ENCODE results near the gene HSPG2. TPM values are rescaled to one million over a fixed set of nuclear protein-coding genes. Genes with fewer than 3 reads are reported as not detected.

Gene HSPG2
- total RNA-seq, 4 donors from 2014 or later, result 75.7 to 239 (median 96.8) TPM

DNA sequence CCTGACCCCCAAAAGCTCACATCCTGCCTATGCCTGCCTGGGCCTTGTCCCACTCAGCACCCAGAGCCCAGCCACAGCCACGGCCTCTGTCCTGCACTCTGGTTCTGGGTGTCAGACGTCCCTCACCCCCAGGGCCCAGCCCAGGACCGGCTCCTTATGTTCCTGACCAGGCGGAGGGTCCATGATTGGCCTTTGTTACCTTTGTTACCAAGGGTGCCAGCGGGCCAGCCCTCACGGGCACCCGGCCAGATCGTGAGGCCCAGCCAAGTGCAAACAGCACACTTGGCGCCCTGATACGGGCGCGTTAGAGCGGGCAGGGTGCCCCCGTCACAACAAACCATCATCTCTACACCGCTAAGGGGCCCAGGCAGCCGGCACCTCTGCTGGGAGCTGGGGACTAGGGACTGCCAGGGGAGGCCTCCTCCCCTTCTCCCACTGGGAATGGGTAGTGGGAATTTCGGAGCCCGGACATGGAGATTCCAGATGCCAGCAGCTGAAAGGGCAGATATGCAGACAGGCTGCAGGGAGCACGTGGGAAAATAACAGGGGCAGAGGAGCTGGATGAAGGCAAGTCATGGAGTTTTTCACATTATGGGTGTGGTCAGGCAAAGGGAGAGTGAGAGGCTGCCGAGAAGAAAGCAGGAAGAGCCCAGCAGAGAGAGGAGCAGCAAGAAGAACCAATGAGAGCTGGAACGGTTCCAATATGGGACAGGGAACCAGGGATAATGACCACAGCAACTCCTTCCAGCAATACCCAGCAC is 22.1 kb downstream of the HSPG2 start:
- no peaks in the 10 kb centered on the region for H3K27me3 ChIP-seq
- intact Hi-C loops (cut with DNase I), result loop anchor here (5.0 kb wide), 1 partner anchor 37 kb away; no protein-coding TSS in a partner anchor
- peaks cover 58 to 63% of the 10 kb centered on the region in 2 donors for H3K4me1 ChIP-seq
- DNase-seq, result peak; percentile 78 to 79
- TF ChIP-seq POLR2A (IDR thresholded peaks at IDR 0.05), result no peak
- no peak for TF ChIP-seq CTCF (IDR thresholded peaks at IDR 0.05)
- peak overlapping the region; percentile 57 to 81 (median 58) for H3K27ac ChIP-seq
- no peaks in the 10 kb centered on the region for H3K9me3 ChIP-seq
- H3K36me3 ChIP-seq, result no peaks in the 10 kb centered on the region
- no peak overlapping the region for H3K4me3 ChIP-seq (replicated peaks in 1 of 3)
- WGBS, 2 donors, result 12 to 25% methylated on average over 10 to 14 of the region's 21 CpGs

GRCh38 chr1:21914450-21914849 is 22.7 kb downstream of the HSPG2 start:
- 33 to 78% methylated on average over 1 to 4 of the region's 5 CpGs for WGBS, 2 donors
- TF ChIP-seq POLR2A (IDR thresholded peaks at IDR 0.05), result no peak
- no peak for TF ChIP-seq CTCF (IDR thresholded peaks at IDR 0.05)

GRCh38 chr1:21913763-21914162 is 23.3 kb downstream of the HSPG2 start:
- Histone ChIP-seq H3K4me1 (peaks cover 61 to 70% of the 10 kb centered on the region in 2 donors), H3K4me3 (replicated peaks in 1 of 3) (no peak overlapping the region), H3K27ac (peak overlapping the region; percentile 24 to 81 (median 58)), H3K27me3 (no peaks in the 10 kb centered on the region), H3K36me3 (no peaks in the 10 kb centered on the region), H3K9me3 (no peaks in the 10 kb centered on the region)
- intact Hi-C loops (cut with DNase I), result loop anchor here (5.0 kb wide), 1 partner anchor 39 kb away; no protein-coding TSS in a partner anchor
- TF ChIP-seq POLR2A (IDR thresholded peaks at IDR 0.05) (no peak), CTCF (IDR thresholded peaks at IDR 0.05) (no peak)
- DNase-seq, result no peak
- 76 to 89% methylated on average over 5 of the region's 5 CpGs for whole genome bisulfite sequencing, 2 donors

More at GRCh38 chr1:21914450-21914849, 22.7 kb downstream of the HSPG2 start:
- H3K9me3 ChIP-seq, result no peaks in the 10 kb centered on the region
- intact Hi-C loops (cut with DNase I), result loop anchor here (5.0 kb wide), 1 partner anchor 38 kb away; no protein-coding TSS in a partner anchor
- peaks cover 58 to 63% of the 10 kb centered on the region in 2 donors for H3K4me1 ChIP-seq
- no peaks in the 10 kb centered on the region for H3K36me3 ChIP-seq
- no peaks in the 10 kb centered on the region for H3K27me3 ChIP-seq
- peak overlapping the region; percentile 57 to 81 (median 58) for H3K27ac ChIP-seq
- H3K4me3 ChIP-seq (replicated peaks in 1 of 3), result no peak overlapping the region
- DNase-seq, result no peak

DNA sequence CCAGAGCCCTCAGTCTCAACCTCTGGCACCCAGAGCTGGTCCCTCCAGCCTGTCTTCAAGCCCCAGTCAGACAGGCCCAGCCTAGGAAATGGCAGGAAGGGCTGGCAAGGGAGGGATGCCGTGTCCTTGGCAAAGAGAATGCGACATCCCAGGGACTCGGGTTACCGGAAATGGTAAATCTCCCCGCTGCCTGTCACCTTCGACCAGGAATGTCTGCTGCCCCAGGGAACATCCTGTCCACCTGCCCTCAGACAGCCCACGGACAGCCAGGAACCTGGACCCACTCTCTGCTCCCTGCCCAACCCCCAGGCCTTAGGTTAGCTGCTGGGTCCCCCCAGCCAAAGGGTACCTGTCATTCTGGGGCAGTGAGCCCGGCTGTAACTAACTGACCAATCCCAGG is 23.9 kb downstream of the HSPG2 start:
- no peak for TF ChIP-seq CTCF (IDR thresholded peaks at IDR 0.05)
- no peak for TF ChIP-seq POLR2A (IDR thresholded peaks at IDR 0.05)
- Histone ChIP-seq H3K36me3 (no peaks in the 10 kb centered on the region), H3K27ac (peak overlapping the region; percentile 57 to 81 (median 58)), H3K27me3 (no peaks in the 10 kb centered on the region), H3K9me3 (no peaks in the 10 kb centered on the region), H3K4me1 (peaks cover 61 to 74% of the 10 kb centered on the region in 2 donors), H3K4me3 (replicated peaks in 1 of 3) (no peak overlapping the region)
- intact Hi-C loops (cut with DNase I), result loop anchor here (5.0 kb wide), 1 partner anchor 39 kb away; no protein-coding TSS in a partner anchor
- DNase-seq, result no peak
- 86 to 92% methylated on average over 1 to 2 of the region's 8 CpGs for WGBS, 2 donors

Measured in thyroid gland (tissue), 4 donors.